ENCODE results near the gene ZMYND12.

GRCh38 chr1:42430286-42431135 is 25.3 kb downstream of the ZMYND12 start:
- TF ChIP-seq CTCF (conservative IDR thresholded peaks at IDR 0.05) (no peak), ZFX (IDR thresholded peaks at IDR 0.05) (no peak)

Data from C4-2B (cell line).